Measurements from ENCODE around the gene KCNMA1.

Gene KCNMA1

GRCh38 chr10:77116904-77117303 lies 520.7 kb downstream of the KCNMA1 start:
- DNase-seq (ENCODE audit: low read depth in 2 of 2) = no peak

GRCh38 chr10:77114181-77114821 lies 523.3 kb downstream of the KCNMA1 start:
- no peak for DNase-seq (ENCODE audit: low read depth in 2 of 2)

GRCh38 chr10:77111611-77112550 lies 525.7 kb downstream of the KCNMA1 start:
- peak; percentile 79 to 84 for DNase-seq (ENCODE audit: low read depth in 2 of 2)

GRCh38 chr10:77110757-77111156 lies 526.9 kb downstream of the KCNMA1 start:
- DNase-seq (ENCODE audit: low read depth in 2 of 2) = no peak

- no peak for DNase-seq (ENCODE audit: low read depth in 2 of 2)
Observed at GRCh38 chr10:77109351-77109994, 528.1 kb downstream of the KCNMA1 start.

GRCh38 chr10:77106676-77107075 lies 530.9 kb downstream of the KCNMA1 start:
- no peak for DNase-seq (ENCODE audit: low read depth in 2 of 2)

GRCh38 chr10:77105761-77106221 lies 531.8 kb downstream of the KCNMA1 start:
- peak; percentile 82 to 83 for DNase-seq (ENCODE audit: low read depth in 2 of 2)

GRCh38 chr10:77104459-77104980 lies 533.1 kb downstream of the KCNMA1 start:
- DNase-seq (ENCODE audit: low read depth in 2 of 2) = peak; percentile 57 to 60

- DNase-seq (ENCODE audit: low read depth in 2 of 2) = no peak
Observed at GRCh38 chr10:77103213-77103612, 534.4 kb downstream of the KCNMA1 start.

- DNase-seq (ENCODE audit: low read depth in 2 of 2) = peak; percentile 56 to 63
Observed at GRCh38 chr10:77101341-77101740, 536.3 kb downstream of the KCNMA1 start.

- no peak for DNase-seq (ENCODE audit: low read depth in 2 of 2)
Observed at GRCh38 chr10:77099136-77099535, 538.5 kb downstream of the KCNMA1 start.

- DNase-seq (ENCODE audit: low read depth in 2 of 2) = no peak
Observed at GRCh38 chr10:77097625-77098024, 540.0 kb downstream of the KCNMA1 start.

- DNase-seq (ENCODE audit: low read depth in 2 of 2) = no peak
Observed at GRCh38 chr10:77093126-77093525, 544.5 kb downstream of the KCNMA1 start.

- no peak for DNase-seq (ENCODE audit: low read depth in 2 of 2)
Observed at GRCh38 chr10:77091597-77092165, 545.9 kb downstream of the KCNMA1 start.

GRCh38 chr10:77090381-77091356 lies 546.9 kb downstream of the KCNMA1 start:
- no peak for DNase-seq (ENCODE audit: low read depth in 2 of 2)

GRCh38 chr10:77087366-77087765 lies 550.2 kb downstream of the KCNMA1 start:
- no peak for DNase-seq (ENCODE audit: low read depth in 2 of 2)

GRCh38 chr10:77086081-77086480 lies 551.5 kb downstream of the KCNMA1 start:
- DNase-seq (ENCODE audit: low read depth in 2 of 2) = no peak

- no peak for DNase-seq (ENCODE audit: low read depth in 2 of 2)
Observed at GRCh38 chr10:77085344-77085743, 552.3 kb downstream of the KCNMA1 start.

- DNase-seq (ENCODE audit: low read depth in 2 of 2) = no peak
Observed at GRCh38 chr10:77084431-77085144, 553.0 kb downstream of the KCNMA1 start.
